Esophagus (tissue), 2 donors: ENCODE results near the gene HLTF. TPM values are rescaled to one million over a fixed set of nuclear protein-coding genes. Genes with fewer than 3 reads are reported as not detected.

Source experiments
- H3K27ac ChIP-seq, 2 donors: one replicate each; pipeline ENCODE4 v1.5.1; 2013; ENCODE audit warnings: low read depth in 2 of 2, mild to moderate bottlenecking in 2 of 2, inconsistent platforms in 1 of 2, low read length in 1 of 2, moderate library complexity in 1 of 2
- H3K27me3 ChIP-seq, 2 donors: one replicate each; pipeline ENCODE4 v1.6.1; 2013; ENCODE audit warnings: low read length in 2 of 2, control low read depth in 1 of 2, mild to moderate bottlenecking in 1 of 2; ENCODE audit not compliant: insufficient read depth in 2 of 2, control insufficient read depth in 1 of 2
- H3K36me3 ChIP-seq, 2 donors: one replicate each; pipeline ENCODE4 v1.6.1; 2013; ENCODE audit warnings: low read length in 1 of 2; ENCODE audit not compliant: control insufficient read depth in 2 of 2, insufficient read depth in 2 of 2
- H3K4me1 ChIP-seq, 2 donors: one replicate each; pipeline ENCODE4 v1.6.1; 2013; ENCODE audit warnings: low read length in 1 of 2; ENCODE audit not compliant: control insufficient read depth in 2 of 2, insufficient read depth in 2 of 2
- H3K4me3 ChIP-seq, 2 donors: one replicate each; pipeline ENCODE4 v1.5.1; 2013; ENCODE audit warnings: low read length in 2 of 2, mild to moderate bottlenecking in 2 of 2, low read depth in 1 of 2, moderate library complexity in 1 of 2
- H3K9me3 ChIP-seq, 2 donors: one replicate each; pipeline ENCODE4 v1.6.1; 2013; ENCODE audit warnings: mild to moderate bottlenecking in 2 of 2, low read depth in 1 of 2, low read length in 1 of 2, moderate library complexity in 1 of 2; ENCODE audit not compliant: control insufficient read depth in 2 of 2, insufficient read depth in 1 of 2
- WGBS, 2 donors: extraction: QIAGEN DNeasy Blood & Tissue Kit; methylation state at CpG; one replicate each; pipeline ENCODE4 v1.1.7; 2013; 5-methylcytosine and 5-hydroxymethylcytosine counted together
- polyA plus RNA-seq, 2 donors: library from polyadenylated mRNA; stranded (reverse); fragments of 200-250 nt; gene quantifications; one replicate each; pipeline ENCODE4 v1.2.3, GENCODE V29; 2013
- donor health status: healthy with polysubstance abuse.
- donor health status: Bipolar disorder and iron deficiency.

The HLTF gene
- polyA plus RNA-seq, 2 donors = 1.7 to 3.5 TPM

GRCh38 chr3:149000206-149000745 is 86.1 kb downstream of the HLTF start:
- 68 to 71% methylated on average over 3 of the region's 3 CpGs for WGBS, 2 donors

GRCh38 chr3:148999806-149000205 is 86.5 kb downstream of the HLTF start:
- 76 to 77% methylated on average over 3 of the region's 3 CpGs for WGBS, 2 donors
- no peak overlapping the region for H3K27ac ChIP-seq
- H3K36me3 ChIP-seq = peaks cover 3 to 5% of the 10 kb centered on the region in 2 donors
- H3K9me3 ChIP-seq = no peaks in the 10 kb centered on the region
- H3K27me3 ChIP-seq = no peaks in the 10 kb centered on the region
- H3K4me1 ChIP-seq = no peaks in the 10 kb centered on the region
- no peak overlapping the region for H3K4me3 ChIP-seq

More at GRCh38 chr3:149000206-149000745, 86.1 kb downstream of the HLTF start:
- no peak overlapping the region for H3K4me3 ChIP-seq
- no peak overlapping the region for H3K27ac ChIP-seq
- no peaks in the 10 kb centered on the region for H3K9me3 ChIP-seq
- peaks cover 3 to 5% of the 10 kb centered on the region in 2 donors for H3K36me3 ChIP-seq
- H3K27me3 ChIP-seq = no peaks in the 10 kb centered on the region
- no peaks in the 10 kb centered on the region for H3K4me1 ChIP-seq

- H3K27ac ChIP-seq = no peak overlapping the region
- H3K27me3 ChIP-seq = no peaks in the 10 kb centered on the region
- no peaks in the 10 kb centered on the region for H3K9me3 ChIP-seq
- H3K4me3 ChIP-seq = no peak overlapping the region
- 27 to 39% methylated on average over 7 of the region's 7 CpGs for WGBS, 2 donors
- no peaks in the 10 kb centered on the region for H3K4me1 ChIP-seq
- H3K36me3 ChIP-seq = peaks cover 2 to 3% of the 10 kb centered on the region in 2 donors
These were observed 87.5 kb downstream of the HLTF start for GRCh38 chr3:148998715-148999423.

- H3K9me3 ChIP-seq = no peaks in the 10 kb centered on the region
- WGBS, 2 donors = 79 to 84% methylated on average over 5 of the region's 5 CpGs
- H3K4me3 ChIP-seq = no peak overlapping the region
- H3K27ac ChIP-seq = no peak overlapping the region
- no peaks in the 10 kb centered on the region for H3K27me3 ChIP-seq
- H3K36me3 ChIP-seq = peaks cover 0 to 2% of the 10 kb centered on the region in 2 donors
- no peaks in the 10 kb centered on the region for H3K4me1 ChIP-seq
These were observed 88.0 kb downstream of the HLTF start for GRCh38 chr3:148998297-148998696.

GRCh38 chr3:148997623-148998022 is 88.7 kb downstream of the HLTF start:
- Histone ChIP-seq H3K27me3 (no peaks in the 10 kb centered on the region), H3K9me3 (no peaks in the 10 kb centered on the region), H3K36me3 (peaks cover 0 to 2% of the 10 kb centered on the region in 2 donors), H3K4me1 (no peaks in the 10 kb centered on the region), H3K4me3 (no peak overlapping the region), H3K27ac (no peak overlapping the region)
- WGBS, 2 donors = 88 to 100% methylated on average over 1 of the region's 1 CpG

GRCh38 chr3:148992635-148993255 is 93.6 kb downstream of the HLTF start:
- peaks cover 0 to 2% of the 10 kb centered on the region in 2 donors for H3K36me3 ChIP-seq
- WGBS, 2 donors = 80 to 89% methylated on average over 10 of the region's 10 CpGs
- peak overlapping the region in 1 of 2 donors; percentile 34 for H3K27ac ChIP-seq

GRCh38 chr3:148992027-148992634 is 94.2 kb downstream of the HLTF start:
- H3K9me3 ChIP-seq = no peaks in the 10 kb centered on the region

More at GRCh38 chr3:148992635-148993255, 93.6 kb downstream of the HLTF start:
- H3K4me3 ChIP-seq = peak overlapping the region; percentile 7 to 91
- no peaks in the 10 kb centered on the region for H3K9me3 ChIP-seq
- no peaks in the 10 kb centered on the region for H3K27me3 ChIP-seq
- no peaks in the 10 kb centered on the region for H3K4me1 ChIP-seq

GRCh38 chr3:148991219-148992026 is 94.9 kb downstream of the HLTF start, which contains the start of gene GYG1:
Gene GYG1, plus strand, starts transcription at chr3:148991540. Its CDS starts 101 bp downstream, at chr3:148991641.
- no peaks in the 10 kb centered on the region for H3K4me1 ChIP-seq
- peak within 1 kb of the TSS; percentile 89 to 96 for H3K27ac ChIP-seq
- peaks cover 0 to 2% of the 10 kb centered on the region in 2 donors for H3K36me3 ChIP-seq
- H3K9me3 ChIP-seq = no peaks in the 10 kb centered on the region
- WGBS, 2 donors = 0% methylated on average over 74 to 91 of the region's 91 CpGs
- no peaks in the 10 kb centered on the region for H3K27me3 ChIP-seq
- peak within 1 kb of the TSS; percentile 91 to 92 for H3K4me3 ChIP-seq

More at GRCh38 chr3:148992027-148992634, 94.2 kb downstream of the HLTF start:
- H3K27ac ChIP-seq = peak overlapping the region; percentile 89 to 96
- H3K4me3 ChIP-seq = peak overlapping the region; percentile 91 to 92
- H3K4me1 ChIP-seq = no peaks in the 10 kb centered on the region
- H3K27me3 ChIP-seq = no peaks in the 10 kb centered on the region
- WGBS, 2 donors = 3 to 4% methylated on average over 23 to 34 of the region's 34 CpGs
- peaks cover 0 to 2% of the 10 kb centered on the region in 2 donors for H3K36me3 ChIP-seq

GRCh38 chr3:148990236-148990635 is 96.1 kb downstream of the HLTF start:
- H3K27me3 ChIP-seq = no peaks in the 10 kb centered on the region
- 36 to 42% methylated on average over 4 of the region's 4 CpGs for WGBS, 2 donors
- H3K4me3 ChIP-seq = no peak overlapping the region
- H3K27ac ChIP-seq = no peak overlapping the region
- H3K9me3 ChIP-seq = no peaks in the 10 kb centered on the region
- H3K4me1 ChIP-seq = no peaks in the 10 kb centered on the region
- H3K36me3 ChIP-seq = peaks cover 0 to 2% of the 10 kb centered on the region in 2 donors
